Lower lobe of right lung (tissue), 2 donors: ENCODE results near the gene TMEM165. TPM values are rescaled to one million over a fixed set of nuclear protein-coding genes. Genes with fewer than 3 reads are reported as not detected.
"Not testable (repeated sequence)": the region's sequence is repeated elsewhere in the genome, so short reads cannot be mapped to it uniquely, and the experiment has no call there.

Experiments used
- ATAC-seq, 2 donors: fragments of 200-7000 bp; cut with Tn5 transposase; one replicate each; pipeline ENCODE4 v1.9.1; 2020 to 2022; ENCODE audit warnings: mild to moderate bottlenecking in 2 of 2, moderate library complexity in 2 of 2
- DNase-seq: peaks from one replicate; pipeline ENCODE4 v3.0.0-alpha.2; 2020
- H3K27ac ChIP-seq: fragments of 200-600 bp; one replicate; pipeline ENCODE4 v1.8.0; 2022
- H3K27me3 ChIP-seq: fragments of 200-600 bp; one replicate; pipeline ENCODE4 v1.8.0; 2022; ENCODE audit warnings: low read depth
- H3K36me3 ChIP-seq: fragments of 200-600 bp; one replicate; pipeline ENCODE4 v1.8.0; 2022; ENCODE audit warnings: mild to moderate bottlenecking
- H3K4me1 ChIP-seq: fragments of 200-600 bp; one replicate; pipeline ENCODE4 v1.8.0; 2022
- H3K4me3 ChIP-seq: fragments of 200-600 bp; one replicate; pipeline ENCODE4 v1.8.0; 2022; ENCODE audit warnings: mild to moderate bottlenecking
- H3K9me3 ChIP-seq: fragments of 200-600 bp; one replicate; pipeline ENCODE4 v1.8.0; 2022
- intact Hi-C: fragments of 100-400 bp; cut with DNase I; formaldehyde crosslinking; loops from one replicate; pipeline ENCODE4 v1.11.0; 2022
- total RNA-seq: library from RNA; stranded (reverse); fragmentation: NEBNext Ultra II Directional; extraction: Animal tissue kit (Norgen Biotek cat#: 25700); gene quantifications from one replicate; pipeline ENCODE4 v1.2.1, GENCODE V29; 2021
- TF ChIP-seq, protein P1 (sequence below): fragments of 200-600 bp; IDR thresholded peaks from one replicate; pipeline ENCODE4 v1.8.0; 2022; ENCODE audit warnings: antibody characterized with exemption, mild to moderate bottlenecking
- donor health status: DM: no; HTN: yes; CAD: no; lungs with severe emphysema.

TMEM165 gene
- total RNA-seq, 1 donor from 2014 or later, result 140 TPM

DNA sequence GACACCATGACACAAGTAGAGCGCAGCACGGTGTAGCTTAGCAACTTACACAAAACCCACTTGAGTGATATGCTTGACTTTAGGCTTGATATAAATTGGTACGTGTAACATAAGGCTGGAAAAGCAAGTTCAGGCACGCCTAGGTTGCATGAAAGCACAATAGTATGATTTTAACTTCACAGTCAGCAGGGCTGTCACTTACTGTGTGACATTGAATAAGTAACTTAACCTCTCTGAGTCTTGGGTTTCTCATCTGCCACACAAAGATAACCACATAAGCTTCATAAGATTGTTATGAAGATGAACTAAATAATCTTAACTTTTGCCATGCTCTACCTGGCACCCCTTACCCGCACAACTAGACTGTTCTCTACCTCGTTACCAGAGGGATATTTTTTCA, 40.2 kb upstream of the TMEM165 start:
- Histone ChIP-seq H3K9me3 (no peaks in the 10 kb centered on the region), H3K27me3 (no peaks in the 10 kb centered on the region), H3K4me3 (no peak overlapping the region), H3K4me1 (peaks cover 25% of the 10 kb centered on the region), H3K27ac (no peak overlapping the region), H3K36me3 (no peaks in the 10 kb centered on the region)
- intact Hi-C loops, result no loop called here
- TF ChIP-seq, protein P1, sequence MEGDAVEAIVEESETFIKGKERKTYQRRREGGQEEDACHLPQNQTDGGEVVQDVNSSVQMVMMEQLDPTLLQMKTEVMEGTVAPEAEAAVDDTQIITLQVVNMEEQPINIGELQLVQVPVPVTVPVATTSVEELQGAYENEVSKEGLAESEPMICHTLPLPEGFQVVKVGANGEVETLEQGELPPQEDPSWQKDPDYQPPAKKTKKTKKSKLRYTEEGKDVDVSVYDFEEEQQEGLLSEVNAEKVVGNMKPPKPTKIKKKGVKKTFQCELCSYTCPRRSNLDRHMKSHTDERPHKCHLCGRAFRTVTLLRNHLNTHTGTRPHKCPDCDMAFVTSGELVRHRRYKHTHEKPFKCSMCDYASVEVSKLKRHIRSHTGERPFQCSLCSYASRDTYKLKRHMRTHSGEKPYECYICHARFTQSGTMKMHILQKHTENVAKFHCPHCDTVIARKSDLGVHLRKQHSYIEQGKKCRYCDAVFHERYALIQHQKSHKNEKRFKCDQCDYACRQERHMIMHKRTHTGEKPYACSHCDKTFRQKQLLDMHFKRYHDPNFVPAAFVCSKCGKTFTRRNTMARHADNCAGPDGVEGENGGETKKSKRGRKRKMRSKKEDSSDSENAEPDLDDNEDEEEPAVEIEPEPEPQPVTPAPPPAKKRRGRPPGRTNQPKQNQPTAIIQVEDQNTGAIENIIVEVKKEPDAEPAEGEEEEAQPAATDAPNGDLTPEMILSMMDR, result no peak
- no peak for ATAC-seq
- no peak for DNase-seq

DNA sequence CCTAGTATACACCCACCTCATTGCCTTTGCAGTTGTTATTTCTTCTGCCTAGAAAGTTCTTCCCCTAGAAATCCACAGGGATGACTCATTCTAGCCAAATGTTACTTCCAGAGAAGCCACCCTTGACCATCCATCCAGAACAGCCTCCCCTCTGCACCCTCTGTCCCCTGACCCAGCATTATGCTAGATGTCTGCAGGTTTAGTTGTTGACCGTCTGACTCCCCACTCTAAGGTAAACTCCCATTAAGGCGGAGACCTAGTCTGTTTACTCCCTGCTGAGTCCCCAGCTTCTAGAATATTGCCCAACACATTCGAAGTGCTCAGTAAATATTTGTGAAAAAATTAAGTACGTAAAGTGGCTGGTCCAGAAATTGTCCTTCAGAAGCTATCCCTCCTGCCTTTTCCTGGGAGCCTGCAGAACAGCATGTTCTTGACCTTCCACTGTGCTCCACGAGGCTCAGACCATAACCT, 38.7 kb upstream of the TMEM165 start:
- H3K9me3 ChIP-seq, result no peaks in the 10 kb centered on the region
- peaks cover 25% of the 10 kb centered on the region for H3K4me1 ChIP-seq
- H3K27me3 ChIP-seq, result no peaks in the 10 kb centered on the region
- ATAC-seq (peak; percentile 87 to 93), DNase-seq (no peak)
- intact Hi-C loops, result no loop called here
- H3K27ac ChIP-seq, result peak overlapping the region; percentile 1
- no peaks in the 10 kb centered on the region for H3K36me3 ChIP-seq
- TF ChIP-seq, protein P1, result no peak
- peak overlapping the region; percentile 10 for H3K4me3 ChIP-seq

DNA sequence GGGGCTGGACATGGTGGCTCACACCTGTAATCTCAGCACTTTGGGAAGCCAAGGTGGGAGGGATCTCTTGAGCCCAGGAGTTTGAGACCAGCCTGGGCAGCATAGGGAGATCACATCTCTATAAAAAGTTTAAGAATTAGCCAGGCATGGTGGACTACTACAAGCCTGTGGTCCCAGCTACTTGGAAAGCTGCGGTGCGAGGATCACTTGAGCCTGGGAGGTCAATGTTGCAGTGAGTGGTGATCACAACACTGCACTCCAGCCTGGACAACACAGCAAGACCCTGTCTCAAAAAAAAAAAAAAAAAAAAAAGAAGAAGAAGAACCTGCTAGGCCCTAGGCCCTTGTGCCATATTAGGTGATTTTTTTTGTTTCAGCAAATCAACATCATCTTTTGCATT, 37.5 kb upstream of the TMEM165 start:
- H3K4me1 ChIP-seq, result peaks cover 25% of the 10 kb centered on the region
- intact Hi-C loops, result no loop called here
- H3K36me3 ChIP-seq, result no peaks in the 10 kb centered on the region
- H3K27ac ChIP-seq, result peak overlapping the region; percentile 2
- ATAC-seq (no peak), DNase-seq (no peak)
- no peaks in the 10 kb centered on the region for H3K27me3 ChIP-seq
- no peak overlapping the region for H3K4me3 ChIP-seq
- TF ChIP-seq, protein P1, result no peak
- no peaks in the 10 kb centered on the region for H3K9me3 ChIP-seq

DNA sequence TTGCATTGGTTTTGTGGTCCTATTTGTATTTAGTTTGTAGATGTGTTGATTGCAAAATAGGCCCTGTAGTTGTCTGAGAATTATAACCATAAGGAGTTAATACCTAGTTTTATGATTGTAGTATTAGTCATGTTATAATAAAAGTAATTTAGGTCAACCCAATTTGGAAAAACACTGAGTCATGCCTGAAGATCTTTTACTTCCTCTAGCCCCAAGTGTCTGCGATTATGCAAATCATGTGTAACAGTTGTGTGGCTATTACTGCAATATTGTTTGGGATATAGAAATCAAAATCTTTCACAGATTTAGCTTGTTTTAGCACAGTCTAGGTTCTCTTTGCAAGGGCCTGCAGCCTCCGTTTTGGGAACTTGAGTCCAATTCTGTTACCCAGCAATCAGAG, 37.1 kb upstream of the TMEM165 start:
- peak overlapping the region; percentile 2 for H3K27ac ChIP-seq
- H3K9me3 ChIP-seq, result no peaks in the 10 kb centered on the region
- intact Hi-C loops, result no loop called here
- TF ChIP-seq, protein P1, result no peak
- ATAC-seq (peak; percentile 59 to 66), DNase-seq (no peak)
- H3K4me1 ChIP-seq, result peaks cover 25% of the 10 kb centered on the region
- no peaks in the 10 kb centered on the region for H3K27me3 ChIP-seq
- no peaks in the 10 kb centered on the region for H3K36me3 ChIP-seq
- no peak overlapping the region for H3K4me3 ChIP-seq

DNA sequence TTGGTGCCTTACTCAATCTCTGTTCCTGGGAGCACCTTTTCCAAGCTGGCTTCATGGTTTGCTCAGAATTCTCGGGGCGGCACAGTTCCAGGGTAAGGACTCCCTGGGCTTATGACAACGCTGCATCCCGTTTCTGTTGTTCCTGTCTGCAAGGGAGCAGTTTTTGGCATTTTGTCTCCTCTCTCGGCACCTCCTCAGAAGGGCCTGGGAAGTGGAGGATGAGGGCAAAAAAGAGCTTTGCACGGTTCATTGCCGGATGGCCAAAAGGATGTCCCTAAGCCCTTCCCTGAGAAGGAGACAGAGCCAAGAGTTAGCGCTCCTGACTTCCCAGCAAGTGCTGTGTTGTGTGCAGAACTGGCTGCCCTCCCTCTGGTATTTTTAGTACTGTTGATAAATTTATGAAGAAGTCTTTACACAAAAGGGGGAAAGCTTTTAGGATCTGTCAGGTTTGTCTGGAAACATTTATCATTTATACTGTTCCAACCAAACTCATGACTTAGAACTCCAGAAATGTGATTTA, 36.3 kb upstream of the TMEM165 start:
- TF ChIP-seq, protein P1, result no peak
- intact Hi-C loops, result no loop called here
- DNase-seq (no peak), ATAC-seq (peak in 1 of 2 donors; percentile 15)
- Histone ChIP-seq H3K4me1 (peaks cover 25% of the 10 kb centered on the region), H3K36me3 (no peaks in the 10 kb centered on the region), H3K27ac (peak overlapping the region; percentile 2), H3K4me3 (no peak overlapping the region), H3K9me3 (no peaks in the 10 kb centered on the region), H3K27me3 (no peaks in the 10 kb centered on the region)

DNA sequence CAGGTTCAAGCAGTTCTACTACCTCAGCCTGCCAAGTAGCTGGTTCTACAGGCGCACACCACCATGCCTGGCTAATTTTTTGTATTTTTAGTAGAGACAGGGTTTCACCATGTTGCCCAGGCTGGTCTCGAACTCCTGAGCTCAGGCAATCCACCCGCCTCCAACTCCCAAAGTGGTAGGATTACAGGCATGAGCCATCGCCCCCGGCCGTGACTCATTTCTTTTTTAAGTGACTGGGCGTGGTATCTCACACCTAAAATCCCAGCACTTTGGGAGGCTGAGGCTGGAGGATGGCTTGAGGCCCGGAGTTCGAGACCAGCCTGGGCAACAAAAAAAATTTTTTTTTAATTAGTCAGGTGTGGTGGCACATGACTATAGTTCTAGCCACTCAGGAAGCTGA, 32.8 kb upstream of the TMEM165 start:
- H3K27ac ChIP-seq, H3K27me3 ChIP-seq, H3K4me3 ChIP-seq, H3K9me3 ChIP-seq, ATAC-seq, H3K36me3 ChIP-seq, DNase-seq, intact Hi-C loops: not testable (repeated sequence)
- peaks cover 17% of the 10 kb centered on the region for H3K4me1 ChIP-seq
